ENCODE measurements around the gene BAIAP2.

DNA sequence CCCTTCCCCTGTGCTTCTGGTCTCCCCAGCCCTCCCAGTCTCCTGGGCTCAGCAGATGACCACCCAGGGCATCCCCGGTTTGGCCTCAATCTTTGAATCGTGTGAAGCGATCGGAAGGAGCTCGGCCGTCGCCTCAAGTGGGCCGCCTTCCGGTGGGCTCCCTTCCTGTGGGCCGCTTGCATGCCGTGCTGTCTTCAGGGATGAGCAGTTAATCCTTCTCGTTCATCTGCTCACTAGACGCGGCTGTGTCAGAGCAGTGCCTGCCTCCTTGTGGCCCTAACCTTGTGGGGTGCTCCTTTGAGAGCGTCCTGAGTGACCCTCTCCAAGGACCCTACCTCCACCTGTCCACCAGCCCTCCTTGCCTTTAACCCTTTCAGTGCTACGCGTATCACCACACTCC, 40.4 kb downstream of the BAIAP2 start:
- TF ChIP-seq, protein P1, sequence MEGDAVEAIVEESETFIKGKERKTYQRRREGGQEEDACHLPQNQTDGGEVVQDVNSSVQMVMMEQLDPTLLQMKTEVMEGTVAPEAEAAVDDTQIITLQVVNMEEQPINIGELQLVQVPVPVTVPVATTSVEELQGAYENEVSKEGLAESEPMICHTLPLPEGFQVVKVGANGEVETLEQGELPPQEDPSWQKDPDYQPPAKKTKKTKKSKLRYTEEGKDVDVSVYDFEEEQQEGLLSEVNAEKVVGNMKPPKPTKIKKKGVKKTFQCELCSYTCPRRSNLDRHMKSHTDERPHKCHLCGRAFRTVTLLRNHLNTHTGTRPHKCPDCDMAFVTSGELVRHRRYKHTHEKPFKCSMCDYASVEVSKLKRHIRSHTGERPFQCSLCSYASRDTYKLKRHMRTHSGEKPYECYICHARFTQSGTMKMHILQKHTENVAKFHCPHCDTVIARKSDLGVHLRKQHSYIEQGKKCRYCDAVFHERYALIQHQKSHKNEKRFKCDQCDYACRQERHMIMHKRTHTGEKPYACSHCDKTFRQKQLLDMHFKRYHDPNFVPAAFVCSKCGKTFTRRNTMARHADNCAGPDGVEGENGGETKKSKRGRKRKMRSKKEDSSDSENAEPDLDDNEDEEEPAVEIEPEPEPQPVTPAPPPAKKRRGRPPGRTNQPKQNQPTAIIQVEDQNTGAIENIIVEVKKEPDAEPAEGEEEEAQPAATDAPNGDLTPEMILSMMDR (IDR thresholded peaks at IDR 0.05; ENCODE audit: insufficient read depth, low read length, poor library complexity, severe bottlenecking) = no peak
- no peak for TF ChIP-seq EZH2phosphoT487 (conservative IDR thresholded peaks at IDR 0.05; ENCODE audit: low read length)

All from SU-DHL-6 (cell line).